Prostate gland (tissue), 2 donors: ENCODE results near the gene NR4A2. TPM values are rescaled to one million over a fixed set of nuclear protein-coding genes. Genes with fewer than 3 reads are reported as not detected.

ENCODE experiments used
- DNase-seq: peaks from one replicate; pipeline ENCODE4 v3.0.0-alpha.2; 2019; ENCODE audit warnings: low spot score
- H3K27ac ChIP-seq, 2 donors: fragments of 200-600 bp; sonication (generic); 2 replicates each; pipeline ENCODE4 v1.5.1; 2017 to 2019
- H3K27me3 ChIP-seq: fragments of 200-600 bp; sonication (generic); replicated peaks from 2 replicates; pipeline ENCODE4 v1.5.1; 2019; ENCODE audit not compliant: insufficient read depth
- H3K36me3 ChIP-seq, 2 donors: fragments of 200-600 bp; sonication (generic); 1 replicate in 1 of 2; 2 replicates in 1 of 2; pipeline versions ENCODE4 v1.5.1 to v1.8.1; 2017 to 2019
- H3K4me1 ChIP-seq: fragments of 200-600 bp; sonication (generic); replicated peaks from 2 replicates; pipeline ENCODE4 v1.5.1; 2019
- H3K4me3 ChIP-seq, 2 donors: fragments of 200-600 bp; sonication (generic); 2 replicates each; pipeline ENCODE4 v1.5.1; 2017 to 2019
- H3K9me3 ChIP-seq: fragments of 200-600 bp; sonication (generic); 2 replicates; pipeline ENCODE4 v1.5.1; 2017
- POLR2A ChIP-seq: fragments of 450-650 bp; IDR thresholded peaks from one replicate; pipeline ENCODE4 v1.6.1; 2016; ENCODE audit warnings: antibody characterized with exemption, mild to moderate bottlenecking
- POLR2AphosphoS5 ChIP-seq: sonication (generic); formaldehyde crosslinking; IDR thresholded peaks from one replicate; pipeline ENCODE4 v1.6.1; 2017; ENCODE audit warnings: antibody characterized with exemption
- WGBS: methylation state at CpG from one replicate; pipeline ENCODE4 v1.1.5; 2018; 5-methylcytosine and 5-hydroxymethylcytosine counted together
- intact Hi-C: fragments of 100-400 bp; cut with DNase I; formaldehyde crosslinking; loops from one replicate; pipeline ENCODE4 v1.14.2; 2022
- total RNA-seq, 2 donors: library from RNA; depleted of rRNA; stranded (reverse); fragments of >200 nt; gene quantifications; one replicate each; pipeline ENCODE4 v1.1.0, GENCODE V29; 2016
- TF ChIP-seq, protein P1 (sequence below), 4 experiments: fragments of 200-600 bp in 2 of 4; fragments of 450-650 bp in 2 of 4; sonication (generic) in 2 of 4; IDR thresholded peaks; 1 replicate in 3 of 4; 2 replicates in 1 of 4; pipeline ENCODE4 v1.5.1; 2016 to 2019; ENCODE audit warnings: antibody characterized with exemption in 4 of 4, mild to moderate bottlenecking in 2 of 4, moderate library complexity in 2 of 4

NR4A2 gene
- total RNA-seq, 2 donors from 2014 or later = 2.3 to 4.5 TPM

DNA sequence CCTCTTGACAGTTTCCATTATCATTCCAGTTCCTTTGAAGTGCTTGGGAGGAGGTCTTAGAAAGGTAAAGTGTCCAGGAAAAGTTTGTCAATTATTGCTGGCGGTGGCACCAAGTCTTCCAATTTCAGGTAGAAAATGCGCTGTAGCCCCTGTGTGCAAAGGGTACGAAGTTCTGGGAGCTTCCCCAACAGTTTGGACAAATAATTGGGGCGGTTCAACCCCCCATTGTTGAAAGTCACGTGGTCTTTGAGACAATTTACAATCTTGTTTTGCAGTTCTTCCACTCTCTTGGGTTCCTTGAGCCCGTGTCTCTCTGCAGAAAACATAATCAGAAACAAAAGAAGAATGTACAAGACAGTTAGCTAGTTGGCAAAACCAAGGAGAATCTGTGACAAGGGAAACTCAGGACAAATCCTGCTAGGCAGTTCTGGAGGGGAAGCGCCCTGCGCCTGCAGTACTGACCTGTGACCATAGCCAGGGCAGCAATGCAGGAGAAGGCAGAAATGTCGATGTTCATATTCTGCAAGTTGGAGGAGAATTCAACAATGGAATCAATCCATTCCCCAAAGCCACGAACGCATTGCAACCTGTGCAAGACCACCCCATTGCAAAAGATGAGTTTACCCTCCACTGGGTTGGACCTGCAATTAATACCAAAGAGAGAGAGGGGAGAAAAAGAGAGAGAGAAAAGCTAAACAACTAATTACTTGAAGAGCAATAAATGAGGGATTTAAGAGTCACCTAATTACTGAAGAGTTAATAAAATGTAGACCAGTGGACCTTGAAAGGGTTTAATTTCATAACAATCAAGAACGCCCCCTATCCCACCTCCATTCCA lies 6.6 kb downstream of the NR4A2 start:
- Histone ChIP-seq H3K27ac (no peak overlapping the region), H3K4me1 (no peaks in the 10 kb centered on the region), H3K4me3 (no peak overlapping the region), H3K9me3 (no peaks in the 10 kb centered on the region), H3K36me3 (no peaks in the 10 kb centered on the region), H3K27me3 (peaks cover 2% of the 10 kb centered on the region)
- WGBS = 87% methylated on average over 12 of the region's 12 CpGs
- DNase-seq = no peak
- TF ChIP-seq POLR2A (no peak), POLR2AphosphoS5 (no peak)
- TF ChIP-seq, protein P1, sequence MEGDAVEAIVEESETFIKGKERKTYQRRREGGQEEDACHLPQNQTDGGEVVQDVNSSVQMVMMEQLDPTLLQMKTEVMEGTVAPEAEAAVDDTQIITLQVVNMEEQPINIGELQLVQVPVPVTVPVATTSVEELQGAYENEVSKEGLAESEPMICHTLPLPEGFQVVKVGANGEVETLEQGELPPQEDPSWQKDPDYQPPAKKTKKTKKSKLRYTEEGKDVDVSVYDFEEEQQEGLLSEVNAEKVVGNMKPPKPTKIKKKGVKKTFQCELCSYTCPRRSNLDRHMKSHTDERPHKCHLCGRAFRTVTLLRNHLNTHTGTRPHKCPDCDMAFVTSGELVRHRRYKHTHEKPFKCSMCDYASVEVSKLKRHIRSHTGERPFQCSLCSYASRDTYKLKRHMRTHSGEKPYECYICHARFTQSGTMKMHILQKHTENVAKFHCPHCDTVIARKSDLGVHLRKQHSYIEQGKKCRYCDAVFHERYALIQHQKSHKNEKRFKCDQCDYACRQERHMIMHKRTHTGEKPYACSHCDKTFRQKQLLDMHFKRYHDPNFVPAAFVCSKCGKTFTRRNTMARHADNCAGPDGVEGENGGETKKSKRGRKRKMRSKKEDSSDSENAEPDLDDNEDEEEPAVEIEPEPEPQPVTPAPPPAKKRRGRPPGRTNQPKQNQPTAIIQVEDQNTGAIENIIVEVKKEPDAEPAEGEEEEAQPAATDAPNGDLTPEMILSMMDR (IDR thresholded peaks at IDR 0.05) = no peak
- intact Hi-C loops = no loop called here

- Histone ChIP-seq H3K4me1 (no peaks in the 10 kb centered on the region), H3K9me3 (no peaks in the 10 kb centered on the region), H3K27me3 (peaks cover 2% of the 10 kb centered on the region), H3K27ac (no peak overlapping the region), H3K36me3 (no peaks in the 10 kb centered on the region), H3K4me3 (no peak overlapping the region)
- no peak for DNase-seq
- 78% methylated on average over 2 of the region's 2 CpGs for WGBS
- intact Hi-C loops = no loop called here
- TF ChIP-seq POLR2AphosphoS5 (no peak), POLR2A (no peak)
- TF ChIP-seq, protein P1 (IDR thresholded peaks at IDR 0.05) = no peak
Measured at GRCh38 chr2:156323754-156324153, 8.8 kb downstream of the NR4A2 start.

- Histone ChIP-seq H3K4me3 (no peak overlapping the region), H3K27me3 (peaks cover 2% of the 10 kb centered on the region), H3K9me3 (no peaks in the 10 kb centered on the region), H3K36me3 (no peaks in the 10 kb centered on the region), H3K27ac (no peak overlapping the region), H3K4me1 (no peaks in the 10 kb centered on the region)
- no peak for TF ChIP-seq POLR2AphosphoS5
- TF ChIP-seq, protein P1 (IDR thresholded peaks at IDR 0.05) = no peak
- no peak for TF ChIP-seq POLR2A
- 35% methylated on average over 26 of the region's 26 CpGs for WGBS
- intact Hi-C loops = no loop called here
- no peak for DNase-seq
Measured at GRCh38 chr2:156322686-156323231, 9.8 kb downstream of the NR4A2 start.

- WGBS = 18% methylated on average over 21 of the region's 21 CpGs
- Histone ChIP-seq H3K27me3 (peaks cover 2% of the 10 kb centered on the region), H3K27ac (no peak overlapping the region), H3K4me1 (no peaks in the 10 kb centered on the region), H3K9me3 (no peaks in the 10 kb centered on the region), H3K4me3 (peak overlapping the region in 1 of 2 donors; percentile 4), H3K36me3 (no peaks in the 10 kb centered on the region)
- TF ChIP-seq POLR2AphosphoS5 (no peak), POLR2A (no peak)
- TF ChIP-seq, protein P1 (IDR thresholded peaks at IDR 0.05) = no peak
- DNase-seq = no peak
- intact Hi-C loops = no loop called here
Measured at GRCh38 chr2:156322051-156322685, 10.4 kb downstream of the NR4A2 start.
